Brain microvascular endothelial cell (primary cell): ENCODE data around the gene THBS1.

ENCODE experiments used
- DNase-seq: peaks from one replicate; pipeline ENCODE4 v3.0.0-alpha.2; 2020
- H3K27ac ChIP-seq: fragments of 250-450 bp; sonication (Bioruptor Pico); 2 replicates; pipeline ENCODE4 v1.5.1; 2020; ENCODE audit warnings: mild to moderate bottlenecking, moderate library complexity
- H3K27me3 ChIP-seq: fragments of 250-450 bp; sonication (Bioruptor Pico); replicated peaks from 2 replicates; pipeline ENCODE4 v1.5.1; 2020; ENCODE audit warnings: mild to moderate bottlenecking
- H3K36me3 ChIP-seq: fragments of 250-450 bp; sonication (Bioruptor Pico); replicated peaks from 2 replicates; pipeline ENCODE4 v1.5.1; 2020; ENCODE audit warnings: mild to moderate bottlenecking
- H3K4me3 ChIP-seq: 2 replicates; pipeline ENCODE4 v1.5.1; 2011; ENCODE audit warnings: low read depth, mild to moderate bottlenecking, control low read depth, low read length, moderate library complexity
- CTCF ChIP-seq: IDR thresholded peaks from 2 replicates; pipeline ENCODE4 v1.5.1; 2011; ENCODE audit warnings: low read depth, mild to moderate bottlenecking, moderate library complexity, low read length, control low read depth, inconsistent platforms; ENCODE audit errors: missing control alignments
- in situ Hi-C: cut with HindIII; loops from 2 replicates; pipeline ENCODE4 v1.10.0; 2017; ENCODE audit warnings: low sequenced_read_pairs, low pct_ligation_motif_present

Gene THBS1

GRCh38 chr15:39642011-39642640 lies 61.2 kb downstream of the THBS1 start:
- H3K4me3 ChIP-seq, result no peak overlapping the region
- in situ Hi-C loops, result no loop called here
- H3K36me3 ChIP-seq, result no peaks in the 10 kb centered on the region
- DNase-seq, result peak; percentile 45
- H3K27ac ChIP-seq, result peak overlapping the region; percentile 62
- no peaks in the 10 kb centered on the region for H3K27me3 ChIP-seq
- no peak for TF ChIP-seq CTCF

GRCh38 chr15:39643727-39644126 lies 62.8 kb downstream of the THBS1 start:
- Histone ChIP-seq H3K36me3 (no peaks in the 10 kb centered on the region), H3K27me3 (no peaks in the 10 kb centered on the region), H3K27ac (no peak overlapping the region), H3K4me3 (no peak overlapping the region)
- in situ Hi-C loops, result no loop called here
- DNase-seq, result no peak
- no peak for TF ChIP-seq CTCF

GRCh38 chr15:39644136-39644535 lies 63.3 kb downstream of the THBS1 start:
- no peak for DNase-seq
- no peak overlapping the region for H3K4me3 ChIP-seq
- no peaks in the 10 kb centered on the region for H3K27me3 ChIP-seq
- no peak overlapping the region for H3K27ac ChIP-seq
- TF ChIP-seq CTCF, result no peak
- no peaks in the 10 kb centered on the region for H3K36me3 ChIP-seq
- in situ Hi-C loops, result no loop called here

GRCh38 chr15:39645138-39645975 lies 64.5 kb downstream of the THBS1 start:
- H3K36me3 ChIP-seq, result no peaks in the 10 kb centered on the region
- H3K27ac ChIP-seq, result no peak overlapping the region
- H3K27me3 ChIP-seq, result no peaks in the 10 kb centered on the region
- in situ Hi-C loops, result no loop called here
- no peak overlapping the region for H3K4me3 ChIP-seq
- no peak for TF ChIP-seq CTCF
- no peak for DNase-seq

- in situ Hi-C loops, result no loop called here
- no peaks in the 10 kb centered on the region for H3K27me3 ChIP-seq
- H3K4me3 ChIP-seq, result no peak overlapping the region
- no peak overlapping the region for H3K27ac ChIP-seq
- no peak for TF ChIP-seq CTCF
- H3K36me3 ChIP-seq, result no peaks in the 10 kb centered on the region
- DNase-seq, result no peak
Measured at GRCh38 chr15:39645976-39646257, 65.0 kb downstream of the THBS1 start.

- Histone ChIP-seq H3K4me3 (no peak overlapping the region), H3K27me3 (no peaks in the 10 kb centered on the region), H3K36me3 (no peaks in the 10 kb centered on the region), H3K27ac (no peak overlapping the region)
- in situ Hi-C loops, result no loop called here
- no peak for DNase-seq
- TF ChIP-seq CTCF, result no peak
Measured at GRCh38 chr15:39646425-39646824, 65.5 kb downstream of the THBS1 start.
